HepG2 (cell line): ENCODE measurements around the gene GINS2. TPM values are rescaled to one million over a fixed set of nuclear protein-coding genes. Genes with fewer than 3 reads are reported as not detected.
A peak's percentile ranks its signal among the peaks of the same experiment; 100 is the strongest.

Experiments used
- ATAC-seq: fragments of 200-7000 bp; cut with Tn5 transposase; 3 replicates; pipeline ENCODE4 v1.9.1; 2020; ENCODE audit warnings: mild to moderate bottlenecking, moderate library complexity
- BruUV-seq: library from RNA; stranded (reverse); fragments of 400-500 nt; replicated peaks from 2 replicates; lab custom pipeline; 2021; lab: Mats Ljungman, UMichigan
- CTCF ChIA-PET: fragments of 300-600 bp; formaldehyde crosslinking; extraction: SDS; loops from one replicate; lab custom pipeline; 2021; ENCODE audit warnings: low total read pairs, inconsistent platforms, low intra/inter-chr PET ratio; lab: Yijun Ruan, JAX
- POLR2A ChIA-PET: fragments of 350-600 bp; sonication (Branson Sonifier 250); formaldehyde crosslinking; loops from one replicate; lab custom pipeline; 2020; ENCODE audit warnings: antibody characterized with exemption, inconsistent platforms; lab: Yijun Ruan, JAX
- DNase-seq: peaks from one replicate; pipeline ENCODE4 v3.0.0-alpha.2; 2015; ENCODE audit warnings: low spot score
- FAIRE-seq: peaks from 3 replicates; lab custom pipeline; 2011; peaks lifted over from hg19 to GRCh38; lab: Jason Lieb, UNC
- H2AFZ ChIP-seq: one replicate; pipeline ENCODE4 v1.6.1; 2011; ENCODE audit warnings: low read length, inconsistent platforms
- H3K27ac ChIP-seq: fragments of 300-600 bp; 3 replicates; pipeline ENCODE4 v1.8.0; 2011; ENCODE audit warnings: mixed run types, mild to moderate bottlenecking, mixed read lengths, low read length, inconsistent platforms; ENCODE audit not compliant: insufficient read depth; ENCODE audit errors: extremely low read length
- H3K27me3 ChIP-seq, 2 experiments: fragments of 200-600 bp in 1 of 2; 2 replicates in 1 of 2; 3 replicates in 1 of 2; pipeline versions ENCODE4 v1.6.0 to v1.8.0; 2011; ENCODE audit warnings: low read length in 2 of 2, mild to moderate bottlenecking in 2 of 2, moderate library complexity in 2 of 2, inconsistent platforms in 1 of 2; ENCODE audit not compliant: insufficient read depth in 2 of 2, control insufficient read depth in 1 of 2
- H3K36me3 ChIP-seq, 2 experiments: fragments of 200-600 bp in 1 of 2; replicated peaks in 1 of 2; 2 replicates in 1 of 2; 3 replicates in 1 of 2; pipeline versions ENCODE4 v1.5.1 to v1.8.0; 2011; ENCODE audit warnings: low read length in 2 of 2, inconsistent platforms in 1 of 2; ENCODE audit not compliant: insufficient read depth in 2 of 2, control insufficient read depth in 1 of 2
- H3K4me1 ChIP-seq: 2 replicates; pipeline ENCODE4 v1.5.1; 2012; ENCODE audit warnings: low read length, inconsistent platforms; ENCODE audit not compliant: insufficient read depth
- H3K4me2 ChIP-seq: 2 replicates; pipeline ENCODE4 v1.6.0; 2011; ENCODE audit warnings: low read depth, low read length, inconsistent platforms
- H3K4me3 ChIP-seq, 3 experiments: fragments of 200-600 bp in 1 of 3; sonication (generic), shearing (Covaris generic) in 1 of 3; replicated peaks in 1 of 3; 2 replicates each; pipeline ENCODE4 v1.5.1; 2011 to 2016; ENCODE audit warnings: low read length in 3 of 3, inconsistent platforms in 2 of 3, low read depth in 2 of 3, mild to moderate bottlenecking in 2 of 3, control low read depth in 1 of 3, mixed read lengths in 1 of 3; ENCODE audit not compliant: insufficient read depth in 1 of 3
- H3K79me2 ChIP-seq: one replicate; pipeline ENCODE4 v1.6.1; 2011; ENCODE audit warnings: low read length, inconsistent platforms; ENCODE audit not compliant: insufficient read depth
- H3K9ac ChIP-seq: 2 replicates; pipeline ENCODE4 v1.6.0; 2011; ENCODE audit warnings: mild to moderate bottlenecking, low read depth, low read length, inconsistent platforms; ENCODE audit not compliant: insufficient read depth
- H3K9me3 ChIP-seq: 2 replicates; pipeline ENCODE4 v1.5.1; 2012; ENCODE audit warnings: mild to moderate bottlenecking, low read length
- H4K20me1 ChIP-seq: 2 replicates; pipeline ENCODE4 v1.6.0; 2011; ENCODE audit warnings: inconsistent platforms, mild to moderate bottlenecking, low read length, moderate library complexity; ENCODE audit not compliant: insufficient read depth
- ATM ChIP-seq: fragments of 450-650 bp; IDR thresholded peaks from 2 replicates; pipeline ENCODE4 v1.7.1; 2017; ENCODE audit warnings: mild to moderate bottlenecking, borderline replicate concordance
- HINFP ChIP-seq: sonication (generic); formaldehyde crosslinking; IDR thresholded peaks from 2 replicates; pipeline ENCODE4 v1.4.0; 2020; ENCODE audit warnings: low read depth, mild to moderate bottlenecking, missing genetic modification reagents
- REL ChIP-seq: sonication (generic); formaldehyde crosslinking; conservative IDR thresholded peaks from 2 replicates; pipeline ENCODE4 v1.8.0; 2022; ENCODE audit warnings: mild to moderate bottlenecking, missing genetic modification reagents, moderate library complexity
- STAT5B ChIP-seq: sonication (generic); formaldehyde crosslinking; IDR thresholded peaks from 2 replicates; pipeline ENCODE4 v1.4.0; 2020; ENCODE audit warnings: missing genetic modification reagents
- SYNCRIP ChIP-seq: fragments of 200-400 bp; formaldehyde crosslinking; IDR thresholded peaks from 2 replicates; pipeline ENCODE4 v1.6.1; 2018; ENCODE audit warnings: mild to moderate bottlenecking, low read depth, low read length; ENCODE audit not compliant: insufficient read depth
- U2AF2 ChIP-seq: fragments of 200-400 bp; formaldehyde crosslinking; IDR thresholded peaks from 2 replicates; pipeline ENCODE4 v1.6.1; 2017; ENCODE audit warnings: low read depth, mild to moderate bottlenecking, low read length
- ZNF256 ChIP-seq: sonication (generic); formaldehyde crosslinking; conservative IDR thresholded peaks from 2 replicates; pipeline ENCODE4 v1.4.0; 2020; ENCODE audit warnings: missing genetic modification reagents
- ZNF530 ChIP-seq: sonication (generic); formaldehyde crosslinking; IDR thresholded peaks from 2 replicates; pipeline ENCODE4 v1.5.0; 2020; ENCODE audit warnings: low read depth, mild to moderate bottlenecking, missing genetic modification reagents
- ZNF574 ChIP-seq: sonication (generic); formaldehyde crosslinking; IDR thresholded peaks from 2 replicates; pipeline ENCODE4 v1.4.0; 2020; ENCODE audit warnings: missing genetic modification reagents
- ZNF644 ChIP-seq: IDR thresholded peaks from 2 replicates; pipeline ENCODE4 v1.6.1; 2016; ENCODE audit warnings: low read depth
- ZNF687 ChIP-seq: sonication (generic); formaldehyde crosslinking; IDR thresholded peaks from 2 replicates; pipeline ENCODE4 v1.5.1; 2020; ENCODE audit warnings: mild to moderate bottlenecking, missing genetic modification reagents, moderate library complexity
- WGBS: methylation state at CpG from one replicate; pipeline ENCODE4 v1.1.6; 2017; ENCODE audit warnings: low lambda C conversion rate; 5-methylcytosine and 5-hydroxymethylcytosine counted together
- in situ Hi-C: cut with HindIII; loops from 2 replicates; pipeline ENCODE4 v1.10.0; 2017; ENCODE audit warnings: low pct_unique_long_range_greater_than_20kb; ENCODE audit not compliant: extremely low pct_ligation_motif_present
- intact Hi-C: fragments of 100-400 bp; cut with micrococcal nuclease; formaldehyde crosslinking; loops from one replicate; pipeline ENCODE4 v1.10.0; 2022; ENCODE audit not compliant: unreplicated experiment
- polyA plus RNA-seq, 8 experiments: library from polyadenylated mRNA; depleted of rRNA in 3 of 8; stranded (reverse) in 7 of 8; unstranded in 1 of 8; fragments of >200 nt; fragmentation: Illumina TruSeq in 4 of 8; extraction: Trizol in 4 of 8; gene quantifications; 2 replicates each; pipeline versions ENCODE4 v1.2.1 to v1.2.3, GENCODE V29; 2011 to 2016; ENCODE audit warnings: low read depth in 4 of 8, missing spikeins in 1 of 8, mixed read lengths in 1 of 8; ENCODE audit not compliant: insufficient read depth in 1 of 8
- total RNA-seq, 5 experiments: library from RNA; depleted of rRNA; stranded (reverse); fragments of >200 nt; fragmentation: Illumina TruSeq; extraction: Trizol; gene quantifications; 2 replicates each; pipeline ENCODE4 v1.2.3, GENCODE V29; 2016; ENCODE audit warnings: low read depth in 1 of 5
- TF ChIP-seq, protein P1 (sequence below): sonication (generic); formaldehyde crosslinking; IDR thresholded peaks from 2 replicates; pipeline ENCODE4 v1.9.0; 2021; ENCODE audit warnings: missing genetic modification reagents, mild to moderate bottlenecking, borderline replicate concordance

GINS2 gene
- total and polyA plus RNA-seq, 2 of the 13 experiments (the other 11 are each of a cell fraction or from before 2014, with no cell fraction given): 10.6 to 48.3 TPM

DNA sequence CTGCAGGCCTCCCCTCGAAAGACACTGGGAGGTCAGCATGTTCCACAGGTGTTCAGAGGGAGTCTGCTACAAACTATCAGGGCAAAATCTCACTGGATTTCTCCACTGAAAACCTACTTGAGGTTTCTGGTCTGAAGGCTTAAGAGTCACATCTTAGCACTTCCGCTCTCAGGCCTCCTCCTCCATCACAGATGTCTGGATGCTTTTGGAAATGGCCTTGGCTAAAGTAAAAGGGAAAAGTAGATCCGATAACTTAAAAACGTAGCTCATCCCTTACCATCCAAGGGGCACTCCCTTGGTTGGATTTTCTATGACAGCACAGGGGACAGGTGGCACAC is 14.4 kb downstream of the GINS2 start (continued):
- TF ChIP-seq ZNF574 (CRISPR knock-in tag): no peak
- TF ChIP-seq, all 625 proteins: peak for 0

- intact Hi-C loops: no loop called here
- in situ Hi-C loops: no loop called here
- no peak for TF ChIP-seq ATM
- no peak for TF ChIP-seq REL (CRISPR knock-in tag)
- TF ChIP-seq ZNF256 (CRISPR knock-in tag): no peak
- 0 out of 2 replicates have a peak, but pooled peaks have one; percentile 18 for TF ChIP-seq ZNF687 (CRISPR knock-in tag)
- TF ChIP-seq SYNCRIP: no peak
- TF ChIP-seq, protein P1, sequence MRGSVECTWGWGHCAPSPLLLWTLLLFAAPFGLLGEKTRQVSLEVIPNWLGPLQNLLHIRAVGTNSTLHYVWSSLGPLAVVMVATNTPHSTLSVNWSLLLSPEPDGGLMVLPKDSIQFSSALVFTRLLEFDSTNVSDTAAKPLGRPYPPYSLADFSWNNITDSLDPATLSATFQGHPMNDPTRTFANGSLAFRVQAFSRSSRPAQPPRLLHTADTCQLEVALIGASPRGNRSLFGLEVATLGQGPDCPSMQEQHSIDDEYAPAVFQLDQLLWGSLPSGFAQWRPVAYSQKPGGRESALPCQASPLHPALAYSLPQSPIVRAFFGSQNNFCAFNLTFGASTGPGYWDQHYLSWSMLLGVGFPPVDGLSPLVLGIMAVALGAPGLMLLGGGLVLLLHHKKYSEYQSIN (CRISPR knock-in tag): no peak
- TF ChIP-seq ZNF644: no peak
- no peak for TF ChIP-seq STAT5B (CRISPR knock-in tag)
- TF ChIP-seq U2AF2: no peak
- TF ChIP-seq ZNF530 (CRISPR knock-in tag): no peak
- no peak for TF ChIP-seq HINFP
These were observed 15.0 kb downstream of the GINS2 start for GRCh38 chr16:85673529-85674417.

More at GRCh38 chr16:85673529-85674417, 15.0 kb downstream of the GINS2 start:
- CTCF ChIA-PET: no interaction called here
- H3K4me3 ChIP-seq: no peak overlapping the region
- FAIRE-seq (no peak), DNase-seq (no peak), ATAC-seq (no peak)
- no peak overlapping the region for H3K27ac ChIP-seq
- POLR2A ChIA-PET: no interaction called here
- no peak overlapping the region for H2AFZ ChIP-seq
- H3K9ac ChIP-seq: no peak overlapping the region
- no TSS peak for BruUV-seq
- no peaks in the 10 kb centered on the region for H3K4me1 ChIP-seq
- no peaks in the 10 kb centered on the region for H3K27me3 ChIP-seq
- 96% methylated on average over 16 of the region's 19 CpGs for WGBS
- no peaks in the 10 kb centered on the region for H3K79me2 ChIP-seq
- H4K20me1 ChIP-seq: peaks cover 2% of the 10 kb centered on the region; the same call in 1 of the 2 replicates
- H3K9me3 ChIP-seq: no peaks in the 10 kb centered on the region
- no peak overlapping the region for H3K4me2 ChIP-seq
- H3K36me3 ChIP-seq: peaks cover 39 to 89% of the 10 kb centered on the region in 2 experiments
